CD14-positive monocyte (primary cell): Measurements from ENCODE around the gene POLR1D. TPM values are rescaled to one million over a fixed set of nuclear protein-coding genes. Genes with fewer than 3 reads are reported as not detected.

Experiments used
- DNase-seq, 3 donors: peaks; one replicate each; pipeline ENCODE4 v3.0.0-alpha.2; 2011 to 2022
- H2AFZ ChIP-seq: 2 replicates; pipeline ENCODE4 v1.6.0; 2012; ENCODE audit warnings: mild to moderate bottlenecking, low read depth, low read length, inconsistent platforms; ENCODE audit not compliant: insufficient read depth, poor library complexity, severe bottlenecking
- H3K27ac ChIP-seq, 2 donors: 1 replicate in 1 of 2; 2 replicates in 1 of 2; pipeline ENCODE4 v1.5.1; 2012 to 2013; ENCODE audit warnings: low read length in 2 of 2, control low read depth in 1 of 2, inconsistent platforms in 1 of 2, low read depth in 1 of 2, mild to moderate bottlenecking in 1 of 2
- H3K27me3 ChIP-seq, 2 donors: one replicate each; pipeline versions ENCODE4 v1.6.0 to v1.6.1; 2011 to 2013; ENCODE audit warnings: low read length in 2 of 2; ENCODE audit not compliant: control insufficient read depth in 2 of 2, insufficient read depth in 2 of 2
- H3K36me3 ChIP-seq, 2 donors: replicated peaks in 1 of 2; 1 replicate in 1 of 2; 2 replicates in 1 of 2; pipeline versions ENCODE4 v1.5.1 to v1.6.1; 2012 to 2013; ENCODE audit warnings: low read length in 2 of 2, control low read depth in 1 of 2, inconsistent platforms in 1 of 2, mild to moderate bottlenecking in 1 of 2; ENCODE audit not compliant: insufficient read depth in 2 of 2, control insufficient read depth in 1 of 2
- H3K4me1 ChIP-seq, 2 donors: 1 replicate in 1 of 2; 2 replicates in 1 of 2; pipeline versions ENCODE4 v1.5.1 to v1.6.1; 2012 to 2013; ENCODE audit warnings: low read length in 2 of 2, control low read depth in 1 of 2, inconsistent platforms in 1 of 2, mild to moderate bottlenecking in 1 of 2, moderate library complexity in 1 of 2; ENCODE audit not compliant: insufficient read depth in 2 of 2, control insufficient read depth in 1 of 2
- H3K4me2 ChIP-seq: replicated peaks from 2 replicates; pipeline ENCODE3; 2012; ENCODE audit warnings: low read length, moderate library complexity, mild to moderate bottlenecking; ENCODE audit not compliant: poor library complexity, severe bottlenecking; ENCODE audit errors: extremely low read depth
- H3K4me3 ChIP-seq, 3 experiments: fragments of 200-600 bp in 1 of 3; sonication (generic) in 1 of 3; replicated peaks in 1 of 3; 1 replicate in 2 of 3; 2 replicates in 1 of 3; pipeline ENCODE4 v1.5.1; 2011 to 2013; ENCODE audit warnings: low read length in 3 of 3, mild to moderate bottlenecking in 3 of 3, control low read depth in 2 of 3, low read depth in 2 of 3, inconsistent platforms in 1 of 3, moderate library complexity in 1 of 3
- H3K79me2 ChIP-seq: 2 replicates; pipeline ENCODE4 v1.6.0; 2012; ENCODE audit warnings: mild to moderate bottlenecking, control low read depth, inconsistent platforms, low read length, moderate library complexity; ENCODE audit not compliant: insufficient read depth
- H3K9ac ChIP-seq: 2 replicates; pipeline ENCODE4 v1.6.0; 2017; ENCODE audit warnings: low read length, mild to moderate bottlenecking; ENCODE audit not compliant: insufficient read depth, poor library complexity, severe bottlenecking
- H3K9me3 ChIP-seq, 2 donors: replicated peaks in 1 of 2; 1 replicate in 1 of 2; 2 replicates in 1 of 2; pipeline versions ENCODE4 v1.5.1 to v1.6.1; 2012 to 2013; ENCODE audit warnings: low read length in 2 of 2, control low read depth in 1 of 2; ENCODE audit not compliant: control insufficient read depth in 1 of 2, insufficient read depth in 1 of 2
- H4K20me1 ChIP-seq: 2 replicates; pipeline ENCODE4 v1.6.0; 2012; ENCODE audit warnings: mild to moderate bottlenecking, low read length, control low read depth, moderate library complexity; ENCODE audit not compliant: insufficient read depth
- H3K27ac Mint-ChIP-seq, 7 donors: one replicate each; pipeline ENCODE4 v1.8.0; 2020; ENCODE audit warnings: mild to moderate bottlenecking in 7 of 7, mixed read lengths in 7 of 7, moderate library complexity in 6 of 7, inconsistent platforms in 2 of 7
- H3K27me3 Mint-ChIP-seq, 3 donors: one replicate each; pipeline ENCODE4 v1.8.0; 2021 to 2022; ENCODE audit warnings: low read depth in 3 of 3, mild to moderate bottlenecking in 3 of 3, mixed read lengths in 3 of 3, moderate library complexity in 3 of 3, inconsistent platforms in 1 of 3
- H3K36me3 Mint-ChIP-seq, 2 donors: one replicate each; pipeline ENCODE4 v1.8.0; 2020; ENCODE audit warnings: mixed read lengths in 2 of 2, inconsistent platforms in 1 of 2, mild to moderate bottlenecking in 1 of 2
- H3K4me1 Mint-ChIP-seq: one replicate; pipeline ENCODE4 v1.8.0; 2020; ENCODE audit warnings: mild to moderate bottlenecking, mixed read lengths
- H3K4me3 Mint-ChIP-seq, 2 donors: one replicate each; pipeline ENCODE4 v1.8.0; 2020; ENCODE audit warnings: mild to moderate bottlenecking in 2 of 2, mixed read lengths in 2 of 2, moderate library complexity in 1 of 2
- H3K9me3 Mint-ChIP-seq, 7 donors: one replicate each; pipeline ENCODE4 v1.8.0; 2020 to 2022; ENCODE audit warnings: mixed read lengths in 7 of 7, mild to moderate bottlenecking in 6 of 7, moderate library complexity in 6 of 7, inconsistent platforms in 2 of 7
- CTCF ChIP-seq: fragments of 200-600 bp; IDR thresholded peaks from one replicate; pipeline ENCODE4 v1.8.0; 2022; ENCODE audit warnings: antibody characterized with exemption, mild to moderate bottlenecking
- WGBS: methylation state at CpG from one replicate; pipeline ENCODE4 v1.1.5; 2013; ENCODE audit warnings: missing lambda C conversion rate; ENCODE audit not compliant: insufficient coverage; 5-methylcytosine and 5-hydroxymethylcytosine counted together
- intact Hi-C, 2 donors: fragments of 100-400 bp; cut with micrococcal nuclease; formaldehyde crosslinking; loops; one replicate each; pipeline versions ENCODE4 v1.15.0 to v1.15.1; 2023
- polyA plus RNA-seq, 3 donors: library from polyadenylated mRNA; depleted of rRNA in 1 of 3; unstranded in 2 of 3; stranded (reverse) in 1 of 3; fragments of 300-500 nt in 2 of 3; fragments of >200 nt in 1 of 3; fragmentation: Illumina TruSeq in 2 of 3; gene quantifications; 1 replicate in 2 of 3; 2 replicates in 1 of 3; pipeline ENCODE4 v1.2.3, GENCODE V29; 2012 to 2021

Gene POLR1D
- polyA plus RNA-seq, 3 donors, result 122 to 146 (median 139) TPM

GRCh38 chr13:27641711-27642502 is 20.2 kb downstream of the POLR1D start:
- Histone ChIP-seq H3K9ac (no peak overlapping the region), H3K4me1 (no peaks in the 10 kb centered on the region), H3K79me2 (peaks cover 98% of the 10 kb centered on the region), H4K20me1 (peaks cover 87% of the 10 kb centered on the region), H3K36me3 (peaks cover 4% of the 10 kb centered on the region in 2 donors), H3K27ac (no peak overlapping the region), H3K4me3 (no peak overlapping the region), H3K4me2 (no peak overlapping the region), H3K27me3 (no peaks in the 10 kb centered on the region), H2AFZ (no peak overlapping the region), H3K9me3 (no peaks in the 10 kb centered on the region)
- H3K36me3 Mint-ChIP-seq, result peaks cover 12 to 15% of the 10 kb centered on the region in 2 donors
- no peak for TF ChIP-seq CTCF
- no peaks in the 10 kb centered on the region for H3K27me3 Mint-ChIP-seq
- no peak overlapping the region for H3K27ac Mint-ChIP-seq
- peaks cover 38% of the 10 kb centered on the region for H3K4me1 Mint-ChIP-seq
- intact Hi-C loops, result no loop called here
- peaks cover 0 to 4% (median 0%) of the 10 kb centered on the region in 7 donors for H3K9me3 Mint-ChIP-seq
- H3K4me3 Mint-ChIP-seq, result no peak overlapping the region
- WGBS, result 96% methylated on average over 3 of the region's 4 CpGs
- DNase-seq, result no peak

- Histone ChIP-seq H3K9ac (no peak overlapping the region), H3K36me3 (peaks cover 5 to 14% of the 10 kb centered on the region in 2 donors), H3K27me3 (no peaks in the 10 kb centered on the region), H3K4me2 (no peak overlapping the region), H3K4me3 (no peak overlapping the region), H3K9me3 (no peaks in the 10 kb centered on the region), H3K27ac (peak overlapping the region in 1 of 2 donors; percentile 6), H3K79me2 (peaks cover 86% of the 10 kb centered on the region), H2AFZ (no peak overlapping the region), H4K20me1 (peaks cover 71% of the 10 kb centered on the region), H3K4me1 (no peaks in the 10 kb centered on the region)
- WGBS, result 0% methylated on average over 1 of the region's 5 CpGs
- Mint-ChIP-seq H3K4me1 (peaks cover 30% of the 10 kb centered on the region), H3K27ac (peak overlapping the region in 1 of 7 donors; percentile 13), H3K9me3 (peaks cover 0 to 4% (median 2%) of the 10 kb centered on the region in 7 donors), H3K27me3 (no peaks in the 10 kb centered on the region), H3K4me3 (no peak overlapping the region), H3K36me3 (peaks cover 14 to 18% of the 10 kb centered on the region in 2 donors)
- DNase-seq, result no peak
- TF ChIP-seq CTCF, result no peak
- intact Hi-C loops, result no loop called here
These were observed 21.8 kb downstream of the POLR1D start for GRCh38 chr13:27643334-27644132.
